NCI-H2081 treated with DMSO at 0.1 percent for 48 hours (cell line): ENCODE results near the gene SLC25A48.

Experiments used
- DNase-seq: peaks from one replicate; lab custom pipeline; 2025; lab: John Stamatoyannopoulos, UW

SLC25A48 gene

GRCh38 chr5:135834639-135835529, at the start of gene SLC25A48:
TSS of gene SLC25A48 (plus strand) at chr5:135834663. CDS start at chr5:135834848, 185 bp downstream.
- DNase-seq = no peak

- DNase-seq = no peak
Observed at GRCh38 chr5:135800656-135801055, 33.8 kb upstream of the SLC25A48 start.

- DNase-seq = no peak
Observed at GRCh38 chr5:135810188-135810943, 24.1 kb upstream of the SLC25A48 start.

- no peak for DNase-seq
Observed at GRCh38 chr5:135811007-135811406, 23.5 kb upstream of the SLC25A48 start.

- DNase-seq = no peak
Observed at GRCh38 chr5:135813758-135814157, 20.7 kb upstream of the SLC25A48 start.

GRCh38 chr5:135814316-135814715, 20.1 kb upstream of the SLC25A48 start:
- no peak for DNase-seq

- no peak for DNase-seq
Observed at GRCh38 chr5:135814812-135815211, 19.7 kb upstream of the SLC25A48 start.

- DNase-seq = peak; percentile 69
Observed at GRCh38 chr5:135821061-135821801, 13.2 kb upstream of the SLC25A48 start.

GRCh38 chr5:135821802-135822201, 12.7 kb upstream of the SLC25A48 start:
- no peak for DNase-seq

GRCh38 chr5:135822286-135822685, 12.2 kb upstream of the SLC25A48 start:
- DNase-seq = no peak

- no peak for DNase-seq
Observed at GRCh38 chr5:135822959-135823358, 11.5 kb upstream of the SLC25A48 start.

GRCh38 chr5:135823881-135824280, 10.6 kb upstream of the SLC25A48 start:
- no peak for DNase-seq

GRCh38 chr5:135824541-135825041, 9.9 kb upstream of the SLC25A48 start:
- DNase-seq = no peak

- DNase-seq = no peak
Observed at GRCh38 chr5:135825373-135826220, 8.9 kb upstream of the SLC25A48 start.

GRCh38 chr5:135826221-135826525, 8.3 kb upstream of the SLC25A48 start:
- no peak for DNase-seq

- DNase-seq = no peak
Observed at GRCh38 chr5:135826994-135827671, 7.3 kb upstream of the SLC25A48 start.

- no peak for DNase-seq
Observed at GRCh38 chr5:135827965-135828781, 6.3 kb upstream of the SLC25A48 start.

GRCh38 chr5:135828782-135829127, 5.7 kb upstream of the SLC25A48 start:
- DNase-seq = no peak

- DNase-seq = no peak
Observed at GRCh38 chr5:135829179-135829578, 5.3 kb upstream of the SLC25A48 start.
